ENCODE results near the gene WDR72.

GRCh38 chr15:53625962-53626845 lies 133.3 kb downstream of the WDR72 start:
- no peak for TF ChIP-seq CTCF (IDR thresholded peaks at IDR 0.05; ENCODE audit: low read depth, low read length, poor library complexity, severe bottlenecking)
- no peak for TF ChIP-seq EZH2phosphoT487 (IDR thresholded peaks at IDR 0.05; ENCODE audit: borderline replicate concordance, low read length)
